Measurements from ENCODE around the gene HYAL1.
A peak's percentile ranks its signal among the peaks of the same experiment; 100 is the strongest.

The HYAL1 gene

GRCh38 chr3:50333744-50334328 lies 30.5 kb upstream of the HYAL1 start:
- no peak for DNase-seq (ENCODE audit: low read depth)
- no peak for TF ChIP-seq CTCF (IDR thresholded peaks at IDR 0.05; ENCODE audit: insufficient read depth, low read depth, low read length, missing control alignments)
- no peak overlapping the region for H3K4me3 ChIP-seq (ENCODE audit: low read length)

- H3K4me3 ChIP-seq (ENCODE audit: low read length), result no peak overlapping the region
- TF ChIP-seq CTCF (IDR thresholded peaks at IDR 0.05; ENCODE audit: insufficient read depth, low read depth, low read length, missing control alignments), result no peak
These were observed 28.1 kb upstream of the HYAL1 start for GRCh38 chr3:50331364-50331907.

GRCh38 chr3:50330330-50330729 lies 27.0 kb upstream of the HYAL1 start:
- no peak for TF ChIP-seq CTCF (IDR thresholded peaks at IDR 0.05; ENCODE audit: insufficient read depth, low read depth, low read length, missing control alignments)
- DNase-seq (ENCODE audit: low read depth), result no peak
- H3K4me3 ChIP-seq (ENCODE audit: low read length), result no peak overlapping the region

More at GRCh38 chr3:50331364-50331907, 28.1 kb upstream of the HYAL1 start:
- DNase-seq (ENCODE audit: low read depth), result no peak

GRCh38 chr3:50327943-50328691 lies 24.7 kb upstream of the HYAL1 start, which contains the start of gene TUSC2:
Gene TUSC2 (minus strand): TSS chr3:50328223. CDS start chr3:50328099, 124 bp downstream.
- peak; percentile 99 for DNase-seq (ENCODE audit: low read depth)
- H3K4me3 ChIP-seq (ENCODE audit: low read length), result peak within 1 kb of the TSS; percentile 78

GRCh38 chr3:50327129-50327528 lies 23.8 kb upstream of the HYAL1 start:
- TF ChIP-seq CTCF (IDR thresholded peaks at IDR 0.05; ENCODE audit: insufficient read depth, low read depth, low read length, missing control alignments), result no peak
- DNase-seq (ENCODE audit: low read depth), result no peak
- H3K4me3 ChIP-seq (ENCODE audit: low read length), result peak overlapping the region; percentile 78

More at GRCh38 chr3:50327943-50328691, 24.7 kb upstream of the HYAL1 start, which contains the start of gene TUSC2:
- TF ChIP-seq CTCF (IDR thresholded peaks at IDR 0.05; ENCODE audit: insufficient read depth, low read depth, low read length, missing control alignments), result no peak

GRCh38 chr3:50326182-50326541 lies 22.8 kb upstream of the HYAL1 start:
- no peak for TF ChIP-seq CTCF (IDR thresholded peaks at IDR 0.05; ENCODE audit: insufficient read depth, low read depth, low read length, missing control alignments)
- DNase-seq (ENCODE audit: low read depth), result no peak
- no peak overlapping the region for H3K4me3 ChIP-seq (ENCODE audit: low read length)

Data from epithelial cell of esophagus (primary cell).